DND-41 (cell line): ENCODE results near the gene ITGA1.

ENCODE experiments used
- EZH2 ChIP-seq: IDR thresholded peaks from 3 replicates; pipeline ENCODE4 v1.6.1; 2012; ENCODE audit warnings: borderline replicate concordance, low read depth, mild to moderate bottlenecking, moderate library complexity, low read length, inconsistent platforms; ENCODE audit not compliant: severe bottlenecking
- TF ChIP-seq, protein P1 (sequence below): IDR thresholded peaks from 2 replicates; pipeline ENCODE4 v1.5.1; 2012; ENCODE audit warnings: borderline replicate concordance, low read length, moderate library complexity, mild to moderate bottlenecking; ENCODE audit not compliant: poor library complexity, severe bottlenecking; ENCODE audit errors: extremely low read depth

GRCh38 chr5:52893863-52894262 is 106.1 kb downstream of the ITGA1 start:
- no peak for TF ChIP-seq EZH2
- TF ChIP-seq, protein P1, sequence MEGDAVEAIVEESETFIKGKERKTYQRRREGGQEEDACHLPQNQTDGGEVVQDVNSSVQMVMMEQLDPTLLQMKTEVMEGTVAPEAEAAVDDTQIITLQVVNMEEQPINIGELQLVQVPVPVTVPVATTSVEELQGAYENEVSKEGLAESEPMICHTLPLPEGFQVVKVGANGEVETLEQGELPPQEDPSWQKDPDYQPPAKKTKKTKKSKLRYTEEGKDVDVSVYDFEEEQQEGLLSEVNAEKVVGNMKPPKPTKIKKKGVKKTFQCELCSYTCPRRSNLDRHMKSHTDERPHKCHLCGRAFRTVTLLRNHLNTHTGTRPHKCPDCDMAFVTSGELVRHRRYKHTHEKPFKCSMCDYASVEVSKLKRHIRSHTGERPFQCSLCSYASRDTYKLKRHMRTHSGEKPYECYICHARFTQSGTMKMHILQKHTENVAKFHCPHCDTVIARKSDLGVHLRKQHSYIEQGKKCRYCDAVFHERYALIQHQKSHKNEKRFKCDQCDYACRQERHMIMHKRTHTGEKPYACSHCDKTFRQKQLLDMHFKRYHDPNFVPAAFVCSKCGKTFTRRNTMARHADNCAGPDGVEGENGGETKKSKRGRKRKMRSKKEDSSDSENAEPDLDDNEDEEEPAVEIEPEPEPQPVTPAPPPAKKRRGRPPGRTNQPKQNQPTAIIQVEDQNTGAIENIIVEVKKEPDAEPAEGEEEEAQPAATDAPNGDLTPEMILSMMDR, result no peak
